ENCODE measurements around the gene ZNF879.
A peak's percentile ranks its signal among the peaks of the same experiment; 100 is the strongest.

ZNF879 gene

DNA sequence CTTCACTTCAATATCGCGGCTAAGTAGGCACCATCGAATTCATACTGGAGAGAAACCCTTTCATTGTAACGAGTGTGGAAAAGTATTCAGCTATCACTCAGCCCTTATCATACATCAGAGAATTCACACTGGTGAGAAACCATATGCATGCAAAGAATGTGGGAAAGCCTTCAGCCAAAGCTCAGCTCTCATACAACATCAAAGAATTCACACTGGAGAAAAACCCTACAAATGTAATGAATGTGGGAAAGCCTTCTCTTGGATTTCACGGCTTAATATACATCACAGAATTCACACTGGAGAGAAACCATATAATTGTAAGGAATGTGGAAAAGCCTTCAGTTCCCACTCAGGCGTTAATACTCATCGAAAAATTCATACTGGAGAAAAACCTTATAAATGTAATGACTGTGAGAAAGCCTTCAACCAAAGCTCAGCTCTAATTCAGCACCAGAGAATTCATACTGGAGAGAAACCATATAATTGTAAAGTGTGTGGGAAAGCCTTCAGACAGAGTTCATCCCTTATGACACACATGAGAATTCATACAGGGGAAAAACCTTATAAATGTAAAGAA lies 9.5 kb downstream of the ZNF879 start:
- no peak for DNase-seq

DNA sequence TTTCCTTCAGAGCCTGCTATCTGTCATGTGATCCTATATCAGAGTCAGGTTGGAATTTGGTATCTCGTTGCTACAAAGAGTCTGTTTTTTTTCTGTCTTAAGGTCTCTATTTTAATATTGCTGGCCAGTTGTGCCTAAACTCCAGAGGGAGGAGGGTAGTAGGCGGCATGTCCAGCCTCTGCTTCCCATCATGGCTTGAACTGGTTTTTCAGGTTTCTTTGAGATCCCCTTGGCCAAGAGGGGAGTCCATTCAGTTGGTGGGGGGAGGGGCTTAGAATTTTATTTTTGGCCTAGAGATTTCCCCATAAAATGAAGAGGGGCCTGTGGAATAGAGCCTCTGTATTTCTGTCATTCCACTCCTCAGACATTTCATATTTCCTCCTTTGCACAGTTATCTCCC lies 21.2 kb downstream of the ZNF879 start:
- no peak for DNase-seq

DNA sequence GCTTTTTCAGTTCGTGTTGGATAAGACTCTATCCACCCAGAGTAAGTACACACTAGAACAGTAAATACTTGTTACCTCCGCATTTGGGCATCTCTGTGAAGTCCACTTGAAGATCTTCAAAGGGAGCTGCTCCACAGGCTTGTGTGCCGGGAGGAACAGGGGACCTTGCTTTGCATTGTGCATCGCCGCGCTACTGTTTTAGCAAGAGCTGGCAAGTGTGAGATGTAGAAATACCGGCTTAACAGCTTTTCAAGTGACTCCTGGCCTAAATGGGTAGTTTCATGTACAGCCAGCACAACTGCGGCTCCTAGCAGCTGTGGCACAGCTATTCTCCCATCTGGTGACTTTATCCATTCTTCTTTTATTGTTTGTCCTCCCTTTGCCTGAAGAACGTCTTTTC lies 28.2 kb downstream of the ZNF879 start:
- peak; percentile 5 for DNase-seq

DNA sequence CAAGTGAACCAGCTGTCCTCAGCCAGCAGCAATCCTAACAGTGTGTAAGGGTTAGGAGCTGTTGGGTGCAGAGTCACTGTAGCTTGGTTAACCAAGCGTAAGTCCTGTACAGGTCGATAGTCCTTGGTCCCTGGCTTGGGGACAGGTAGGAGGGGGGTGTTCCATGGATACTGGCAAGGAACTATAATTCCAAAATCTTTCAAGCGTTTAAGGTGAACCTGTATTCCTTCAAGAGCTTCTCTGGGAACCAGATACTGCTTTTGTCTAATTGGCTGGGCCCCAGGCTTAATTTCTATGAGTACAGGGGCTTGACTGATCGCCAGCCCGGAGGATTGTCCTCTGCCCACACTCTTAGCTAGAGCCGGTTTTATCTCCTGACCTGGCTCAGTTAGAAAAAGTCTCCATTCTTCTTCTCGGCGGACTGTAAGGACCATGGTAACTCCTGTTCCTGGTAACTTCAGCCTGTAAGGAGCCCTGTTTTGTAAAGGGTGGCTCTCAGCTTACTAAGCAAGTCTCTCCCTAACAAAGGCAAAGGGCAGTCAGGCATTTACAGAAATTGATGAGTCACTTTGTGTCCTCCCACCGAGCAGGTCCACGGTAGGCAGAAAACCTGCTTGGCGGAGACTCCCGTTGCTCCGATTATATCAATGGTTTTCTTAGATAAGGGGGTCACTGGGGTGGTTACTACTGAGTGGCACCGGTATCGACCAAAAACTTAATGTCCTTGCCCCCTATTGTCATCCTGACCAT lies 30.6 kb downstream of the ZNF879 start:
- no peak for DNase-seq

DNA sequence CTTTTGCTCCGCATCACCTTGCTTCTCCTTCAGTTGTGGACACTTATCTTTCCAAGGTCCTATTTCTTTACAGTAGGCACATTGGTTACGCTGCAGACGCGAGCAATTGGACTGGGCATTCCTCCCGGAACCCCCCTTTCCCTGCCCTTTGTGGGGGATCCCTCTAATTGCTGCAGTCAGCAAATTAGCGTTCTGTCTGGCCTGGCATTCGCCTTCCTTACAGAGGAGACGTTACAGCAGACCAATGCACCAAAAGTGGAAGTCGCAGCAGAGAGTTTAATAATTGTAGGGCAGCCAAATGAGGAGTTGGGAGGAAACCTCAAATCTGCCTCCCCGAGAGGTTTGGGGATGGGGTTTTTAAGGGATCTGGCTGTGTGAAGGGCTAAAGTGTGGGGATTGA lies 31.3 kb downstream of the ZNF879 start:
- no peak for DNase-seq

DNA sequence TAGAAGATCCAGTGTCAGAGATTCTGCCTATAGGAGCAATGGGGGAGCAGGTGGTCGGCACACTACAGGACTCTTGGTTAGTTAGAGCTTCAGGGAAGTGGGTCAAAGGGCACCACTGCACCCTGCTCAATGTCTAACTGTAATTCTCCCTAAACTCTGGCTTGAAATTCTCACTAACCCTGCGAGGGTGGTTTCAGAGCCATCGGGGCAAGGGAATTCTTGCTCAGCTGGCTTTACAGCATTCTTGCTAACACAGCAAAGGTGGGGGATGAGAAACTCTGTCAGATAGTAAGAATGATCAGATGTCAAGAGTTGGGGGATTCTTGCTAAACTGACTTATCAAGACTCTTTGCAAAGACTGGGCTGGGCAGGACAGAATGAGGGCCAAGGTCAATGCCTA lies 31.8 kb downstream of the ZNF879 start:
- no peak for DNase-seq

DNA sequence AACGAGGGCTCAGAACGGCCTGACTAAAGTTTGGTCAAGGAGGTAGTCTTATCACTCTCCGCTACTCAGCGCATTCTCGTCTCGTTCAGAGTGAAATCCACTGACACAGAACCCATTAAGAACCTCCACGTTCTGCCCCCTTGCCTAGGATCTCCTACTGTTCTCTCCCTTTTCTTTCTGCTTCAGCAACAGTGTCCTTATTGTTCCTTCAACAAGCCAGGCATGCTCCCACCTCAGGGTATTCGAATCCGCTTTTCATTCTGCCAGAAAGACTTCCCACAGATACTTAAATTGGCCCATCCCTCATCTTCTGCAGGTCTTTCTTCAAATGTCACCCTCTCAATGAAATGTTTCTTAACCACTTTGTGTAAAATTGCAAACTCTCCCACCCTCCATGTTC lies 32.2 kb downstream of the ZNF879 start:
- DNase-seq, result no peak

DNA sequence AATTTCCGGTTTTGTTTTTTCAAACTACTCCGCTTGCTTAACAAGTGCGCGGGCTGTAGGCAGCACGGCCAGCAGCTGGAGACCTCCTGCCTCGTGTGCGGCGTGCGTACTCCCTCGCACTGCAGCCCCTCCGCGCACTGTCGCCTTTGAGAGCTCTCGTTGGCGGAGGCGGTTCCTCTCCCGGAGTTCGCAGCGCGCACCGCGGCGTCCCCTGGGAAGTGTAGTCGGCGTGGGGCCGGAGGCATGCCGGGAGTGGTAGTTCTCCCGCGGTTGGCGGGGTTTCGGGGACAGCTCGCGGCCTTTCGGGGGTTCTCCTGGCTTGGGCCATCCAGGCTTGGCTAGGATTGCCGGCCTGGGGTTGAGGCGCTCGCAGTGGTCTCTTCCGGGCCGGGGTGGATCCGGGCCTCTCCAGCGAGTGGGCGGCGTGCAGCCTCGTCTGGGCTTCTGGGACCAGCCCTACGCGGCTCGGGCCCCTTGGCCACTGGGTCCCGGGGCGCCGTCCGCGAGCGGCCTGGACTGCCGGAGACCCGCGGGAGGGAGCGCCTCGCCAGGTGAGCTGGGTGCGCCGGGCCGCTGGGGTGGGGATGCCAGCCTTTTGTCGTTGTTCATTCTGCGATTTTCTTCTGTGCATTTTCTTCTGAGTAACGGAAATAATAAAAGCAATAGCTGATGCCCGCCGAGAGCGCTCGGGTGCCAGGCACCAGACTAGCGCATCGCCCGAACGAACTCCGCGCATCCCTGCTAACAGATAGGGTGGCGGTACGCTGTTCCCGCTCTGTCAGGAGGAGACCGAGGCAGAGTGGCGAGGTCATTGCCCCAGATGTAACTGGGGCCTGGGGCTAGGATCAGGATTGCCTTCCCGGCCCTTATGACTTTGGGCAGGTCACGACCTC lies 36.8 kb downstream of the ZNF879 start, which contains the start of gene ZNF354C:
Gene ZNF354C (plus strand): TSS at position 258 of the 893 bp plus-strand sequence. CDS start 1,696 bp downstream, outside the sequence.
- peak; percentile 33 for DNase-seq

DNA sequence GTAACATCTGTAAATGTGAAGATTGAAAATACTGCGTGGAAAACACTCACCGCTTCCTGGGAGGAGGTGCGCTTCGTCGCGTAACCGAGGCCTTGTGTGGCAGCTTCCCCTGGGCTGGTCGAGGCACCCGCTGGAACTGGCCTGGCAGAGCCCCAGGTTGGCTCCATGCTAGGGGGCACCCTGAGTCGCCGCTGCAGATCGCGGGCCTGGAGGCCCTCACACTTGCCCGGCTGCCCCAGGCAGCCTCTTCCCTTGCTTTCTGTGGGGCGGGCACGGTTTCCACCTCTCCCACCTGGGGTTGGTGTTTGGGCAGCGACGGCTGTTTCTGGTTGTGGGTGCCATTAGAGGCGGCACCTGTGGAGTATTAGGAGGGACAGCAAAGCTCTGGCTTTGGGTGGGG lies 37.4 kb downstream of the ZNF879 start:
- DNase-seq, result no peak

DNA sequence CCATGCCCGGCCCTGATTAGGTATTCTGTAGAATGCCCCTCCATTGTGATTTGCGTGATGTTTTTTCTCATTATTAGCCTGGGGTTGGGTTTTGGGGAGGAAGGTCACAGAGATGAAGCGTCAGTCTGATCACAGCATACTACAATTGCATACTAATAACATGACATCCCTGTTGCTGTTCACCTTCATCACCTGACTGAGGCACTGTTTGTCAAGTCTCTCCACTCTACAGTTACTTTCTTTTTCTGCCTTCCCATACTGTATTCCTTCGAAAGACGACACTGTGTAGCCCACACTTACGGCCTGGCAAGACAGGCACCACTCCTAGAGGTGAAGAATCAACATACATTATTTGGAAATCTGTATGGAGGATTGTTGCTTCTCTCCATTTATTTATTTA lies 42.1 kb downstream of the ZNF879 start:
- no peak for DNase-seq

DNA sequence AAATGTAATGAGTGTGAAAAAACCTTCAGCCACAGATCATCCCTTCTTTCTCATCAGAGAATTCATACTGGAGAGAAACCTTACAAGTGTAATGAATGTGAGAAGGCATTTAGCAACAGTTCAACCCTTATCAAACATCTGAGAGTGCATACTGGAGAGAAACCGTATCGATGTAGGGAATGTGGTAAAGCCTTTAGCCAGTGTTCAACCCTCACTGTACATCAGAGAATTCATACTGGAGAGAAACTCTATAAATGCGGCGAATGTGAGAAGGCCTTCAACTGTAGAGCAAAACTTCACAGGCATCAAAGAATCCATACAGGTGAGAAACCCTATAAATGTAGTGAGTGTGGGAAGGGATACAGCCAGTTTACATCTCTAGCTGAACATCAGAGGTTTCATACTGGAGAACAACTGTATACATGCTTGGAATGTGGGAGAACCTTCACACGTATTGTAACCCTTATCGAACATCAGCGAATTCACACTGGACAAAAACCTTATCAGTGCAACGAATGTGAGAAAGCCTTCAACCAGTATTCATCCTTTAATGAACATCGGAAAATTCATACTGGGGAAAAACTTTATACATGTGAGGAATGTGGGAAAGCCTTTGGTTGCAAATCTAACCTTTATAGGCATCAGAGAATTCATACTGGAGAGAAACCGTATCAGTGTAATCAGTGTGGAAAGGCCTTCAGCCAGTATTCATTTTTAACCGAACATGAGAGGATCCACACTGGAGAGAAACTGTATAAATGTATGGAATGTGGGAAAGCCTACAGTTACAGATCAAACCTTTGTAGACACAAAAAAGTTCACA lies 55.8 kb downstream of the ZNF879 start:
- no peak for DNase-seq

DNA sequence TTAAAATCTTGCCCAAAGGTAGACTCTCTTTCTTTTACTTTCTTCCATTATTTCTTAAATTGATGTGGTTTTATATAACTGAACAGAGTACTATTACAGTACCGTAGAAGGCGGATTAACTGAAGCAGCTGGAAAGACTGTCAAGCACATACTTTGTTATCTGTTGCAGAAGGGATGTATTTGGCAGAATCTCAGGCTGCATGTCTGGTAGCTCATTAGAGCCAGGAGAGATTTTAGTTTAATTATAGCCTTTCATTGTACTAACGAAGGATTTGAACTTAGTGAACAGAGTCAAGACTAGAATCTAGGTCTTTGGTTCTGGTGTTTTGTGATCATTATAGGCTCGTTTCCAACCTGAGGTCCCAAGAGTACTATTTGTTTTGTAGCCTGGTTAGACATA lies 57.1 kb downstream of the ZNF879 start:
- no peak for DNase-seq
